ENCODE results near the gene TOLLIP.

Gene TOLLIP

GRCh38 chr11:1303973-1304372 lies 5.5 kb downstream of the TOLLIP start:
- H3K27me3 ChIP-seq (ENCODE audit: insufficient read depth, poor library complexity, severe bottlenecking) = no peaks in the 10 kb centered on the region
- peak overlapping the region; percentile 13 for H3K27ac ChIP-seq (ENCODE audit: poor library complexity, severe bottlenecking)
- H3K4me1 ChIP-seq (ENCODE audit: insufficient read depth, poor library complexity, severe bottlenecking) = peaks cover 32% of the 10 kb centered on the region
- H3K4me3 ChIP-seq (ENCODE audit: severe bottlenecking) = no peak overlapping the region
- no peak for TF ChIP-seq CTCF (IDR thresholded peaks at IDR 0.05; ENCODE audit: poor library complexity, severe bottlenecking)
- DNase-seq (ENCODE audit: low spot score) = no peak
- ATAC-seq (ENCODE audit: low read depth) = no peak
- H3K36me3 ChIP-seq (ENCODE audit: low read depth) = peaks cover 5% of the 10 kb centered on the region
- H3K9me3 ChIP-seq (ENCODE audit: severe bottlenecking) = no peaks in the 10 kb centered on the region

DNA sequence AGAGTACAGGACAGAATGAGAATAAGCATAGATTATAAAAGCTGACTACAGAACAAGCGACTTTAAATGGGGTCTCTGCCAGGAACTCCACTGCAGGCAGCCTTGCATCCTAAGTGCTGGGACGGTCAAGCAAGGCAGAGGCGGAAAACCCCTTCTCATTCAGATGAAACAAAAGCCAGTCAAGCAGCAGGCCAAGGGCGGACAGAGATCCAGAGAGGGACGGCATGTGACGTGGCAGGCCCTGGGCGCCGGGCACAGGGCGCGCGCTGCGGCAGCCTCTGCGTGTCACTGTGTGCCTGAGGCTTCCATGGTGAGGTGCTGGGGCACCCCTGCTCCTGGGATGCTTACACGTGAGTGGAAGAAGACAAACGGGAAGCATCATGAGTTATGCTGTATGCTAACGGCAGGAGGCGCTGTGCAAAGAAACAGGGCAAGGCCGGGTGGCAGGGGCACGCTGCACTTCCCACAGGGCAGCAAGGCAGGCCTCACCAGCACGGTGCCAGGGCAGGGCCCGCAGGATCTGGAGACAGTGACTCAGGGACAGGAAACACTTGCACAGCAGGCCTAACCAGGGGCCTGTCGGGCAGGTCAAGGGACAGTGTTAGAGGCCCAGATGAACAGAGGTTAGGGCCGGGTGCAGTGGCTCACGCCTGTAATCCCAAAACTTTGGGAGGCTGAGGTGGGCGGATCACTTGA lies 6.2 kb downstream of the TOLLIP start:
- peak; percentile 43; the same call in 2 of the 3 replicates for ATAC-seq (ENCODE audit: low read depth)
- TF ChIP-seq CTCF (IDR thresholded peaks at IDR 0.05; ENCODE audit: poor library complexity, severe bottlenecking) = peak; percentile 34
- no peaks in the 10 kb centered on the region for H3K27me3 ChIP-seq (ENCODE audit: insufficient read depth, poor library complexity, severe bottlenecking)
- peaks cover 5% of the 10 kb centered on the region for H3K36me3 ChIP-seq (ENCODE audit: low read depth)
- H3K4me3 ChIP-seq (ENCODE audit: severe bottlenecking) = no peak overlapping the region
- H3K4me1 ChIP-seq (ENCODE audit: insufficient read depth, poor library complexity, severe bottlenecking) = peaks cover 32% of the 10 kb centered on the region
- H3K27ac ChIP-seq (ENCODE audit: poor library complexity, severe bottlenecking) = peak overlapping the region; percentile 13
- no peak for DNase-seq (ENCODE audit: low spot score)
- H3K9me3 ChIP-seq (ENCODE audit: severe bottlenecking) = no peaks in the 10 kb centered on the region

DNA sequence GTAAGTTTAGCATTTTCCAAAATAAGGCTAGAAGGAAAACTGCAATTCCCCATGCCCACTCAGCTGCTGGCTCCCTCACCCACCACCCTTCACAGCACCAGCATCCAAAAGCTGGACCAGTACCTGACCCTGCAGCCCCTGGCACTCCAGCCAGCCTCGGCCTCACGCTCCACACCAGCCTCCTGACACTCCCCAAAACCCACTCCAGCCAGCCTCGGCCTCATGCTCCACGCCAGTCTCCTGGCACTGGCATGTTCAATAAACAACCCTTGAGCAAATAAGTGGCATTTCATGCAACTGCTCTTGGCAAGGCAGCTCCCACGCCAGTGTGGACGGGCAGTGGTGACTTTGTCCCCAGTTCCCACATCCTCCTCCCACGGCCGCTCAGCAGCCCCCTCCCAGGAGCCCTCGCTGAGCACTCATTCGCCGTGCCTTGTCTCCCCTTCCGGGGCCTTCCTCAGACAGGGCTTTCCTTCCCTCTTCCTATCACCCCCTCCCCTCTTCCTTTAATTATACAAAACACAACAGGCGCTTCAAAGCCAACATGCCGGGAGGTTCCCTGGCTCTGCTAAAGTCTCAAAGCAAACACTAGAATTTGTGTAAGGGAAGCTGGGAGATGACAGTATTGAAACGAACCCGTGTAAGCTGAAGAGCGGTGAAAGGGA lies 6.8 kb downstream of the TOLLIP start:
- Histone ChIP-seq H3K27ac (ENCODE audit: poor library complexity, severe bottlenecking) (no peak overlapping the region), H3K4me3 (ENCODE audit: severe bottlenecking) (no peak overlapping the region), H3K4me1 (ENCODE audit: insufficient read depth, poor library complexity, severe bottlenecking) (peaks cover 29% of the 10 kb centered on the region), H3K9me3 (ENCODE audit: severe bottlenecking) (no peaks in the 10 kb centered on the region), H3K27me3 (ENCODE audit: insufficient read depth, poor library complexity, severe bottlenecking) (no peaks in the 10 kb centered on the region), H3K36me3 (ENCODE audit: low read depth) (peaks cover 8% of the 10 kb centered on the region)
- ATAC-seq (ENCODE audit: low read depth) (no peak), DNase-seq (ENCODE audit: low spot score) (no peak)
- TF ChIP-seq CTCF (IDR thresholded peaks at IDR 0.05; ENCODE audit: poor library complexity, severe bottlenecking) = no peak

DNA sequence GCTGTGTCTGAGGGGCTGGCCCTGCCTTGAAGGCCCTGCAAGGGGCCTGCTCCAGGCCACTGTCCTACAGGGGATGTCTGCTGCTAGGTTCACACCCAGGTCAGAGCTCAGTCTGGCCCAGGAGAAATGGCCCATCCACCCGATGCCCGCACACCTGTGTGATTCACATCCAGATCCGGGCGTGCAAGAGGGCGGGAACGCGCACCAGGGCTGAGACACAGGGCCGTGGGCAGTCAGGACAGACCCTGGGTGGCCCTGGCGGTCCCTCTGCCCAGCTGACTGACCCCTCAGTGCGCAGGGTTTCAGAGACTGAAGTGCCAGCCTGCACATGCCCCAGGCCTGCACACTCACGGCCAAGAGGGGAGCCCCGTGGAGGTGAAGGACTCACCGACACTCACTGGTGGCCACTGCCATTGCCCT lies 7.4 kb downstream of the TOLLIP start:
- no peak overlapping the region for H3K4me3 ChIP-seq (ENCODE audit: severe bottlenecking)
- peaks cover 8% of the 10 kb centered on the region for H3K36me3 ChIP-seq (ENCODE audit: low read depth)
- H3K27me3 ChIP-seq (ENCODE audit: insufficient read depth, poor library complexity, severe bottlenecking) = no peaks in the 10 kb centered on the region
- H3K27ac ChIP-seq (ENCODE audit: poor library complexity, severe bottlenecking) = no peak overlapping the region
- no peaks in the 10 kb centered on the region for H3K9me3 ChIP-seq (ENCODE audit: severe bottlenecking)
- DNase-seq (ENCODE audit: low spot score) (no peak), ATAC-seq (ENCODE audit: low read depth) (no peak)
- H3K4me1 ChIP-seq (ENCODE audit: insufficient read depth, poor library complexity, severe bottlenecking) = peaks cover 25% of the 10 kb centered on the region
- no peak for TF ChIP-seq CTCF (IDR thresholded peaks at IDR 0.05; ENCODE audit: poor library complexity, severe bottlenecking)

Data from RWPE2 (cell line).